GM19238 (cell line): ENCODE measurements around the gene MACROD2.

Experiments
- DNase-seq: peaks from one replicate; pipeline ENCODE4 v3.0.0; 2011; ENCODE audit warnings: low spot score; ENCODE audit not compliant: insufficient read length

Gene MACROD2

DNA sequence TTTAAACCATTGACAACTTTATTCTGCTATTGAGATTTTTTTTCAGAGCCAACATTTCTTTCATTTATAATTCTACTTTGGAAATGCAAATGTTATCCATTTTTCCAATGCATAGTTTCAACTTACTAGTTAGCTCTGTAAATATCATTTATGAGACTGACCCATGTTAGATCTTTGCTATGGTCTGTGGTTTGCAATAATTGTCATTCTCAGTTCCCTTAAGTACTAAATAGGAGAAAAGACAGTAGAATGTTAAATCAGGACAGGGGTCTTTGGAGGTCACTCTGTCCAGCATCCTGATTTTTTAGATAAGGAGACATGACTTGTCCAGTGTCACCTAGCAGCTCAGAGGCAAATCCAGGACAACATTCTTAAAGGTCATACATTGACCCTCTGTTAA is 864.3 kb downstream of the MACROD2 start:
- no peak for DNase-seq

DNA sequence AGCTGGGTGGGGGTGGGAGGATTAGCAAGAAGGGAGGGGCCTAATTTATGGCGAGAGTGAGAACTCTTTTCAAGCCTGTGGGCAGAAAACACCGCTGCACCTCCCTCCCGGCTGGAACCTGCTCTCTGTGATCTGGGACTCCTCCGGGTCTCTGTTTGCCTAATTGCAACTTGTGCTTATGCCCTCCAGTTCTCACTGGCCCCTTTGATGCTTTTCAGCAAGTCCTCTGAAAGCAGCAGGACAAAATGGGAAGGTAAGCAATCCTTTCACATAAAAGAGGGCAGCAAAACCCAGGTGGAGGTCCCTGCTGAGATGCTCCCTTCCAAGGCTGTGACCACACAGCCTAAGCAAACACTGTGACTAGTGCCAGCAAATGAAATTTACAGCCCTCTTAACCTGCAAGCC is 865.1 kb downstream of the MACROD2 start:
- no peak for DNase-seq

DNA sequence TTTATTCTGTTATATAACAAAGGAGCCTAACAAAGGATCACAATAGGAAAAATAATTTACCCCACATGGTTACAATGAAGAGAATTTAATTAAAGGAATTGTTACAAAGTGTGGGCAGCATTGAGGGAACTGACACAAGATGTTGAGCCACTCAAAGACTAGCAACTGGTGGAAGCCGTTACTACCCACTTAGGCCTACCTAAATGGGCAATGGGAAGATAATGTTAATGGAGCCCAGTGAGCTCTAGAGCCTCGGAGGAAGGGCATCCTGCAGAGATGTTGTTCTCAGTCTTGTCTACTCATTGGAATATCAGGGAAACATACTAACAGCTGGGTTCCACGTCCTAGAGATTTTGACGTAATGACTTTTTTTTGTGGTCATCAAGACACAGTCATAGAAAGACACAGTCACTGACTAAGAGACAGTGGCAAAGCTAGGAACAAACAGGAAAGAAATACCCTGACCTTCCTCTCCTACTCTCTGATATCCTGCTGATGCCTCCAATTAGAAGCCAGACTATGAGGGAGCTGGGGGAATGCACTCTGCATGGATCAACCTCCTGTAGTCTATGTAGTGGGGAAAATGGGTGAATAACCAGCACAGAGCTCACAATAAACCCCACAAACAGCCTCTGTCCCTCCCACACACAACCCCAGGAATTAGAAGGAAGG is 865.8 kb downstream of the MACROD2 start:
- DNase-seq: no peak

DNA sequence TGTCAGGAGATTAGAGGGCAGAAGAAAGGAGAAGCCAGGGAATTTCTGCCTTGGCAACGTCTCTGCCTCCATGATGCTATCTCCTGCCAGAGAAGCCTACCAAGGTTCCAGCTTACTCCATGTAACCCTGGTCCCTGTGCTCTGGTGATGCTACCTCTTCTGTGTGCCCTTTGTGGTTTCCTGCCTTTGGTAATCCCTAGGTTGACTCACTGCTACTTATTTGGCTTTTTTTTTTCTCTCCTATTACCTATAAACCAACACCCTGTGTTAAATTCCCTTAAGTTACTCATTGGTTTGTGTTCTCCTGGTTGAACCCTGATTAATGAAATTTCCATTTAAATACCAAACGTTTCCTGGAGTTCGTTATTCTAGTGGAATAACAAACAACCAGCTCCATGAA is 869.9 kb downstream of the MACROD2 start:
- DNase-seq: no peak

DNA sequence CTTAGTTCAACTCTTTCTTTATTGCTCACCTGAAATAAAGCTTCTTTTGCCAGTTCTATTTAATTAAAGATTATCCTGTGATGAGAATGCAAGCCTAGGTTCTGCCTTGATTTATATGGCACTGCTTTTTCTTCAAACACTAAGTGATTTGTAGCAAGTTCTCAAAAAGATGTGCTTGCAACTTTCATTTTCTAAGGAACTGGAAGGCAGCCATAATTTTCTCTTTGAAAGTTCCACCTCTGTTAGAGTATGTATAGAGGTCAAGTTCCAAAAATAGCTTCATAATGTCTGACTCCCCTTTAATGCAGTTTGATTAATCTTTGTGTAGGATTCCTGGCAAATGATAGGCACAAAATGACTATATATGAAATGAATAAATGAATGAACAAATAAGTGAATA is 870.4 kb downstream of the MACROD2 start:
- no peak for DNase-seq

DNA sequence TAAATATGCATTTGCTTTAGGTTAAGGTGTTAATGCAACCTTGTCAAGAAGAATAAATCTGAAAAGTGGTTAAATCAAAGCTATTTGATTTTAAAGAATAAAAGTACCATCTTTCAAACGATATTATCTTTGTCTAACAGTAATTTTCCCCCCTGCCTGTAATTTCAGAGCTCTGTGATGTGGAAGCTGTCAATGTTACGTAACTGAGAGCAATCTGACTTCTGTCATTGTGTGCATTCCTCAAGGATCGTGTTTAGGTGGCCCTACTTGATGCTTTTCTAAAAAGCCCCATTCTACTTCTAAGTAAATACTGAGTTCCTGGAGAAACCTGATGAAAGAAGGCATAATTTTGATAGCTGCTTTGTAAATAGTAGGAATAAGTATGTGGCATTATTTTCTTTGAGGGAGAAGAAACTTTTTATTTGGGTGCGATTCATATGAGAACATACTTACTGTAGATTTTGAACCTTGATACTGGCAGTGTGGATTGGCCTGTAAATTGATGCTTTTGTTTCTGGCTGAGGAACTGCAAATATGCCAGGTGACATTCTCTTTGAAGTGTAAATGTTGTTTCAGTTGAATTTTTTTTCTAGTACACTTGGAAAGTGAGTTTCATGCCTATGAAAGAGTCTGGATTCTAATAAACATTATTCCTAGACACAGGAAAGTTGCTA is 871.7 kb downstream of the MACROD2 start:
- no peak for DNase-seq

DNA sequence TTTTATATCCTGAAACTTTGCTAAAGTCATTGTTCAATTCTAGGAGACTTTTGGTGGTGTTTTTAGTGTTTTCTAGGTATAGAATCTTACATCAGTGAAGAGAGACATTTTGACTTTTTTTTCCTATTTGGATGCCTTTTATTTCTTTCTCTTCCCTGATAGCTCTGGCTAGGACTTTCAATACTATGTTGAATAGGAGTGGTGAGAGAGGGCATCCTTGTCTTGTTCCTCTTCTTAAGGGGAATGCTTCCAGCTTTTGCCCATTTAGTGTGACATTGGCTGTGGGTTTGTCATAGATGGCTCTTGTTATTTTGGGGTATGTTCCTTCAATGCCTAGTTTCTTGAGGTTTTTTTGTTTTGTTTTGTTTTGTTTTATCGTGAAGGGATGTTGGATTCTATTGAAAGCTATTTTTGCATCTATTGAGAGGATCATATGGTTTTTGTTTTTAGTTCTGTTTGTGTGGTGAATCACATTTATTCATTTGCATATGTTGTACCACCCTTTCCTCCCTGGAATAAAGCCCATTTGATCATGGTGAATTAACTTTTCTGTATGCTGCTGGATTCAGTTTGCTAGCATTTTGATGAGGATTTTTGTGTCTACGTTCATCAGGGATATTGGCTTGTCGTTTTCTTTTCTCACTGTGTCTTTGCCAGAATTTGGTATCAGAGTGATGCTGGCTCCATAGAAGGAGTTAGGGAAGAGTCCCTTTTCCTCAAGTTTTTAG is 882.1 kb downstream of the MACROD2 start:
- no peak for DNase-seq

DNA sequence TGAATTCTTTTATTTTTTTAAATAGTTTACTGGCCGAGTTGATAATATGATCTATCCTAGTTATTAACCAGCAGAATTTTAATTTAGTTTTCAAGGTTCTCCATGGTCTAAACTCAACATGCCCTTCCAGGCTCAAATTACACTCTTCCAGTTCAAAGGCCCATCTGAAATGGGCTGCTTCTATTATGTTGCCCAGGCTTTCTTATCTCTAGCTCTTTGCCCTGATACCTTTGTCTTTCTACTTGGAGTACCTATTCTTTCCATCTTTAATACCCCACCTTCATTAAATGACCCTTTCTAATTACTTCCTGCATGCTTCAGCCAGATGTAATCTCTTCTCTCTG is 883.3 kb downstream of the MACROD2 start:
- no peak for DNase-seq

DNA sequence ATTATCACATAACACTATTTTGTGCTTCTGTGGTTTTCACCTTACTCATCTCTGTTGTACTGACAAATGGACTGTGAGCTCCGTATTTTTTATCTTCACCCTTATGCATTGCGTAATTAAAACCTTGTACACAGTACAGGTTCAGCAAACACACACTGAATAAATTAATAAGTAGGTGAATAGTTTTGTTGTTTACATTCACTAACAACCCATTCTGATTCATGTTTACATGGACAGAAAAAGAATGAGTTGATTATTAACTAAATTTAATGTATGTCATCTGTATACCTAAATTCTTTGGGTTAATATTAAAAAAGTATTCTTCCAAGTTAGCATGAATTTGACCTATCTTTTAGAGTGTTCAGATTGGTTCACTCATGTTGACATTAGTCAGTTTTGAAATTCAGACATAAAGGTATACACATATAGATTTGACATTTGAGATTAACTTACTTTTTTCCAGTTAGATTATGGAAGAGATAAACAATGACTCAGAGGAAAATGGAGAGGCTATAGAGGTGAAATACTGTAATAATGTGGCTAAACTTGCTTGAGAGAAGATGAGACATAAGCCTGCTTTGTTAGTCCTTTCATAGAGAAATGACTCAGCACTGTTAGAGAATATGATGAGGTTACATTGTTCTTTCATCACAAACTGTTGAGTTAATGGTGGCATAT is 883.8 kb downstream of the MACROD2 start:
- no peak for DNase-seq

DNA sequence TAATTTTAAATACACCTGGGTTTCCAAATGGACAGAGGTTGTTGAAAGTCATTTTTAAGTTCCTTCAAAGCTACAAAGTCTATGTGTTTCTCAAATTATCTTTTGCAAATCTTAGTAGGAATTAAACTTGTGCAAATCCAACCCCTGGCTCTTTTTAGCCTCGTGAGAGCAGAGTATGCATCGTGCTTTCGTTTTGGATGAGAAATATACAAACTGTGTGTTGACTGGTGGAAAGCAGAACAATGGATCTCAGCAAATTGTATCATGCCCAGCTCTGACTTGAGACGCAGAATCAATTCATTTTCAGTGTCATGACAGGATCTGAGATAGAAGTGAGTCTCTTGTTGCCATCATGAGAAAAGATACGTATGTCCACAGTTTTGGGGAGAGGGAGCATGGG is 884.5 kb downstream of the MACROD2 start:
- no peak for DNase-seq

DNA sequence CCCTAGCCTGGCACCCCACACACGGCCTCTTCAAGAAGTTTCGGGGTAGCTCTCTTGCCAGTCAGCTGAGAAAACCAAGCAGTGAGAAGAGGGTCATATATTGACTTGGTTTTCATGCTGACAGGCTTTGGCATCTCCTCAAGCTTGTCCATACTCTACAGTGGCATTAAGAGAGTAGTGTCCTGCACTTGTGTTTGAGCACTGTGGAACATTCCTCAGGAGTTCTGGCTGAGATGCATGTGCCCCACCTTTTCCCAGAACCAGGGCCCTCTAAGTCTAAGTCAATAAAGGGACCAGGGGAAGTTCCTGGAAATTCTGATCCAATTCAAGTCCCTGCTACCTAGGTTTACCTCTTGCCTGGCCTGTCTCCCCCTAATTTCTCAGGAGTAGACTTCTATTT is 886.2 kb downstream of the MACROD2 start:
- no peak for DNase-seq

DNA sequence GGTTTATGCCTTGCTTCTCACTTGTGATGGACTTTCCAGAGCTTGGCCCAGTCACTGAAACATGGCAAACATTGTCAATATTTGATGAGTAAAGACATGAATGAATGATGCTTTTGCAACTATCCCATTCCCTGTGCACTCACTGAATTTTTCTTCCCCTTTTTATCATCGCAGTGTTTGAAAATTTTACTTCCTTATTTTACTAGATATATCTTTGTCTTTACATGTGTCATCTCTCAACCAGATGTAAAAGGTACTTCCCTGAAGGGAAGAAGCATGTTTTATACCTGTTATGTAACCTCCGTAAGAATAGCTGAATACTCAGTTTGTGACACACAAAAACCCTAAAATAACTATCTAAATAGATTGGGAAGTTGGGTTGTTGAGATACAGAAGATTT is 886.8 kb downstream of the MACROD2 start:
- DNase-seq: no peak

DNA sequence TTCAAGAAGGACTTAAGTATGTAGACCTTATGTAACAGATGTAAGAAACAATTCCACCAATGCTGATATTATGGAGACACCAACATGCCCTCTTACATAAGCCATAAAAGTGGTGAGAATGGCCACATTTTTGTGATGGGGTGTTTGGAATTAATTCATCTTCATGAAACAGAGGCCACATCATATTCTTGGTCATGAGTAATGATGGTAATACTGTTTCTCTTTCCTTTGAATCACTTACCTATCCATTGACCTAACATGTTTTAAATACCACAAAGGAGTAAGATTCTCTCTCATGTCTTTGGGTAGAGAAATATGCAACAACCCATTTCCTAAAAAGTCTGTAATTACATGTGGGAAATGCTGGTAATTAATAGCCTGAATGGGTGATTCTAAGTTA is 887.5 kb downstream of the MACROD2 start:
- DNase-seq: no peak

DNA sequence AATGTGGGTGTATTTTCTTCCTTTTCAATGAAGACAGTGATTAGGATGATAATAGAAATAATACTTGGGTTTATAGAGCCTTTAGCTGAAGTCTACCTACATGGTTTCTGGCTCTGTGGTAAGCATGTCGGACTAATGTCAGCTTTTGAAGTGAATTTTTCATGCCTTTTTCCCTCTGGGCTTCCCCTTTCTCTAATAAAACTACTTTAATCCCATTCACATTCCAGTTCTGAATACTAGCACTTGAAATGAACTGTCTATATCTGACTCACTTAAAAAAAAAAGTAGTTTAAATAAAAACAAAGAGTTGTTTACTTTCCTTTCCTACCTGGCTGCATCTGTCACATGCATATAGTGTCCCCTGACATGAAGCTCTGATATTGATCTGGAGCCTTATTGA is 888.0 kb downstream of the MACROD2 start:
- no peak for DNase-seq

DNA sequence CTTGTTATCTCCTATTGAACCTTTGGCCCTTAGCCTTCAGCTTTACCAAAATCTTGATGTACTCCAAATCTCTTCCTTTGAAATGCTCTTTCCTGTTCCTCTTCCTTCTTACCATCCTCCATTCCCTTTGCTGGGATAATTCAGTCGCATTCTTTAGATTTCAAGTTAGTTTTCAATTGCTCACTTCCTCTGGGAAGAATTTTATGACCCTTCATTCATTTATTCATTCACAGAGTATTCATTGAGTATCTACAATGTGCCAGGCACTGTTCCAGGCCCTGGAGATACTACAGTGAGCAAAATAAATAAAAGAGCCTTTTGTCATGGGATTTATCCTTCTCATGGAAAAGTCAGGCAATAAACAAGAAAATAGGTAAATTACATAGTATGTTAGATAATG is 890.3 kb downstream of the MACROD2 start:
- DNase-seq: no peak

DNA sequence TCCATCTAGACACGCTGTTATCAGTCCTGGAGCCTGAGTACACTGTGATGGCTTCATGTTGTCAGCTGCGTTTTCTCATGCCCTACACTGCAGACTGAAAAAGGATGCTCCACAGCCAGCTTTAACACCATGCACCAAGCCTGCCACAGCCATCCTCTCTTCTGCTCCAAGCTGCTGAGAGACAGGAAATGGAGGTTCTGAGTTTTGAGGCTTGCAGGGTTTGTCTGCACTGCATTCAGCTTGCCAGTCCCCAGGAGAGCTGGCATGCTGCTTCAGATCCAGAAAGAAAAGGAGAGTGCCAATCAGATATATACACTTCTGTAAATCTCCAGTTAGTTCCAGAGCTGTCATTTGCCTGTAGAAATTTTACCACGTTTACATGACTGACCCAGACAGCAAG is 892.8 kb downstream of the MACROD2 start:
- DNase-seq: no peak

DNA sequence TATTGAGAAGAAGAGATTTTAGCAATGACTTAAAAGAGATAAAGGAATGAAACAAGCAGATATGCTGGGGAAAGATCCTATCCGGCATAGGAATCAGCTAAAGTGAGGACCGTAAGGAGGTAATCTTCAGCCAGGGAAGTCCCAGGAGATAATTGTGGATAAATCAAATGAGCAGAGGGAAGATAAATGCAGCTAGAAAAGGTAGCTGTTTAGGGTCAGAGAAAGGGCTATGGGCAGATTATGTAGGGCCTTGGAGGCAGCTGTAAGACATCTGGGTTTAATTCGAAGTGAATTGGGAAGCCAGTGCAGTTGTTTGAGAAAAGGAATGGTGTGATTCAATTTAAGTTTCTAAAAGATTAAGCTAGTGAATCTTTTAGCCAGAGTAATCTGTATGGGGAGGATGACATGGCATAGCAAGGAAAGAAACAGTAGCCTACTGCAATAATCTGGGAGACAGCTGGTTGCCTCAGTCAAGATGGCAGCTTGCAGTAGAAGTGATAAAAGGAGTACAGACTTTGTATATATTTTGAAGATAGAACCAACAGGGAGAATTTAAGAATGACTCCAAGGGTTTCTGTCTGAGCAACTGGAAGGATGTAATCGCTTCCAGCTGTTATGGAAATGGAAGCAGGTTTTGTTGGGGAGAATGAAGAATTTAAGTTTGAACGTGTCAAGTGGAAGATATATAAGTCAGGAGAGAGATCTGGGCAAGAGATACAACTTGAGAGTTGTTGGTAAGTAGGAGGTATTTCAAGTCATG is 894.4 kb downstream of the MACROD2 start:
- DNase-seq: no peak

DNA sequence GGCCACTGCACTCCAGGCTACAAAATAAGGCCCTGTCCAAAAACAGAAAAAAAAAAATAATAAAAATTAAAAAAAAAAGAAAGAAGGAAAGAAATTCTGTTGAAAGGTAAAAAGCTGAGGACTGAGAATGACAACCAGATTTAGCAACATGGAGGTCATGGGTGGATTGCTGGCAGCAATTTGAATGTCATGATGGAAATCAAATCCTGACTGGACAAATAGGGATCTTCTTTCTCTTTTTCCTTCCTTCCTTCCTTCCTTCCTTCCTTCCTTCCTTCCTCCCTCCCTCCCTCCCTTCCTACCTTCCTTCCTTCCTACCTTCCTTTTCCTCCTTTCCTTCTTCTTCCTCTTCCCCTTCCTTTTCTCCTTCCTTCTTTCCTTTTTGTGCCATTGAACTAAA is 895.4 kb downstream of the MACROD2 start:
- no peak for DNase-seq

DNA sequence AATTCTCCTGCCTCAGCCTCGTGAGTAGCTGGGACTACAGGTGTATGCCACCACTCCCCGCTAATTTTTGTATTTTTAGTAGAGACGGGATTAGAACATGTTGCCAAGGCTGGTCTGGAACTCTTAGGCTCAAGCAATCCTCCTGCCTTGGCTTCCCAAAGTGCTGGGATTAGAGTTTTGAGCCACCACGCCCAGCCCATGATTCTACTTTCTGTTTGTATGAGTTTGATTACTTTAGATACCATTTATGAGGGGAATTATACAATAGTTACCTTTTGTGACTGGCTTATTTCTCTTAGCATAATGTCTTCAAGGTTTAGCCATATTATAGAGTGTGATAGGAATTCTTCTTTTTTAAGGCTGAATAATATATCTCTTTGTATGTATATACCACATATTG is 897.5 kb downstream of the MACROD2 start:
- no peak for DNase-seq

DNA sequence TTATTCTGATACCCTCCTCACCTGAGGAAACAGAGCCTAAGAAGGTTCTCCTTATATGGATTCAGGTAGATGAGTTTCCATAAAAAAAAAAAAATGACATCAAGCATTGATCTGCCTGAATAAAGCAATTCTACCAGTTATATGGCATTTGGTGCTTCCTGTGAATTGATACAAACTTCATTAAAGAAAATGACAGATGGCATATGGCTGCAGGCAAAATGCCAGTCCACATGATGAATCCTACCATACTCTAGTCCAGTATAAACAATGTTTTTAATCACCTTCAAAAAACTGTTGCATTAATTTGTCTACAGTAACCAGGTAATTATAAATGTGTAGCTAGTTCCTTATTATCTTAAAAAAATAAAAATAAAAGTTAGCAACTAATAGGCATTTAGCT is 901.3 kb downstream of the MACROD2 start:
- DNase-seq: no peak

DNA sequence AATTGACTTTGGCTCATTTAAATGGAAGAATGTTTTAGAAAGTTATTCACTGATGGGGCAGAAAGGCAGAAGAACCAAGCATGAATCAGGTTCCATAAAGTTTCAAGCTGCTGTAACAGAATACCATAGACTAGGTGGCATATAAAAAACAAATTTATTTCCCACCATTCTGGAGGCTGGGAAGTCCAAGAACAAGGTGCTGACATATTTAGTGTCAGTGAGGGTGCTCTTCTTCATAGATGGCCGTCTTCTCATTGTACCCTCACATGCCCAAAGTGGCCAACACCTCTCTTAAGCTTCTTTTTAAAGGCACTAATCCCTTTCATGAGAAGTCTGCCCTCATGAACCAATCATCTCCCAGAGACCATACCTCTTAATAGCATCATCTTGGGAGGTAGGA is 902.3 kb downstream of the MACROD2 start:
- no peak for DNase-seq
